ENCODE data around the gene PGLYRP4. TPM values are rescaled to one million over a fixed set of nuclear protein-coding genes. Genes with fewer than 3 reads are reported as not detected.

PGLYRP4 gene
- total and polyA plus RNA-seq, 8 donors = not detected

GRCh38 chr1:153339802-153340201 lies 8.8 kb downstream of the PGLYRP4 start:
- intact Hi-C loops (cut with DNase I) = no loop called here

GRCh38 chr1:153337980-153338853 lies 10.4 kb downstream of the PGLYRP4 start:
- DNase-seq (no peak), ATAC-seq (no peak)
- no peaks in the 10 kb centered on the region for H3K36me3 ChIP-seq
- intact Hi-C loops (cut with DNase I) = no loop called here
- no peaks in the 10 kb centered on the region for H3K9me3 ChIP-seq
- H3K27ac ChIP-seq = no peak overlapping the region
- no peaks in the 10 kb centered on the region for H3K4me1 ChIP-seq
- H3K27me3 ChIP-seq = no peaks in the 10 kb centered on the region
- no peak overlapping the region for H3K4me3 ChIP-seq
- no peak for TF ChIP-seq CTCF (IDR thresholded peaks at IDR 0.05)

More at GRCh38 chr1:153339802-153340201, 8.8 kb downstream of the PGLYRP4 start:
- Histone ChIP-seq H3K27ac (no peak overlapping the region), H3K9me3 (no peaks in the 10 kb centered on the region), H3K4me1 (peaks cover 0 to 7% of the 10 kb centered on the region in 2 donors), H3K4me3 (no peak overlapping the region), H3K27me3 (no peaks in the 10 kb centered on the region), H3K36me3 (no peaks in the 10 kb centered on the region)
- no peak for ATAC-seq
- DNase-seq = no peak
- no peak for TF ChIP-seq CTCF (IDR thresholded peaks at IDR 0.05)

GRCh38 chr1:153336650-153337049 lies 12.0 kb downstream of the PGLYRP4 start:
- DNase-seq (no peak), ATAC-seq (no peak)
- no peak for TF ChIP-seq CTCF (IDR thresholded peaks at IDR 0.05)
- H3K36me3 ChIP-seq = no peaks in the 10 kb centered on the region
- H3K9me3 ChIP-seq = peaks cover 0 to 5% of the 10 kb centered on the region in 2 donors
- H3K4me3 ChIP-seq = no peak overlapping the region
- H3K27me3 ChIP-seq = no peaks in the 10 kb centered on the region
- intact Hi-C loops (cut with DNase I) = no loop called here
- no peaks in the 10 kb centered on the region for H3K4me1 ChIP-seq
- no peak overlapping the region for H3K27ac ChIP-seq

- no peak overlapping the region for H3K4me3 ChIP-seq
- no peaks in the 10 kb centered on the region for H3K4me1 ChIP-seq
- H3K36me3 ChIP-seq = no peaks in the 10 kb centered on the region
- ATAC-seq (no peak), DNase-seq (no peak)
- H3K27me3 ChIP-seq = no peaks in the 10 kb centered on the region
- intact Hi-C loops (cut with DNase I) = no loop called here
- TF ChIP-seq CTCF (IDR thresholded peaks at IDR 0.05) = no peak
- no peak overlapping the region for H3K27ac ChIP-seq
- H3K9me3 ChIP-seq = peaks cover 0 to 13% of the 10 kb centered on the region in 2 donors
Observed at GRCh38 chr1:153333902-153334301, 14.7 kb downstream of the PGLYRP4 start.

GRCh38 chr1:153324912-153325311 lies 23.7 kb downstream of the PGLYRP4 start:
- intact Hi-C loops (cut with DNase I) = no loop called here
- Histone ChIP-seq H3K4me3 (no peak overlapping the region), H3K4me1 (no peaks in the 10 kb centered on the region), H3K27me3 (no peaks in the 10 kb centered on the region), H3K27ac (no peak overlapping the region), H3K9me3 (peaks cover 0 to 36% of the 10 kb centered on the region in 2 donors), H3K36me3 (no peaks in the 10 kb centered on the region)
- ATAC-seq (no peak), DNase-seq (no peak)
- no peak for TF ChIP-seq CTCF (IDR thresholded peaks at IDR 0.05)
